ENCODE data around the gene KIAA1549. TPM values are rescaled to one million over a fixed set of nuclear protein-coding genes. Genes with fewer than 3 reads are reported as not detected.
A peak's percentile ranks its signal among the peaks of the same experiment; 100 is the strongest.

The KIAA1549 gene
- total RNA-seq, 2 donors from 2014 or later = 18.7 to 19.3 TPM

DNA sequence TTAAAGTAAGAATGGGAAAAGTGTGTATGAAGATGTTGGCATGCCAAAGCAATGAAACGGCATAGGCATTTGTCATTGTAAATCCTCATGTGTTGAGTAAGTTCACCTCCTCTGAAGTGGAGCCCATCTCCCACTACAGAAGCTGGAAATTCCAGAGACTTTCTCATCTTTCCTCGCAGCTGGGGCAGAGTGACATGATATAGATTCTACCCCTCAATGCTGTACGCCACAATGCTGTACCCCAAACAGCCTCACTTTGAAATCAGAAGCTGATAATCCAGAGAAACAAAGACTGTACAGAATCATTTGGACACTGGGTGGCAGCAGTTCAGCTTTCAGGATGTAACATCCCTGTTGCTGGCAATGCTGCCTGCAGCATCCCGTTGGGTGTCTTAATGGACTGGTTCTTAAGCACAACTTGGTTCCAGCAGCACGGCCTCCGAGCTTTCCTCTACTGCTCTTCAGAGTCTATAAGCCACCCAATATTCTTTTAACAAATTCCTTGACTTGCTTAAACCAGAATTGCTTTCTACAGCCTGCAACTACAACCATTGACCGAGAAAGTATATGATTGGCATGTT is 35.8 kb upstream of the KIAA1549 start:
- H3K27me3 Mint-ChIP-seq (ENCODE audit: insufficient read depth) = no peaks in the 10 kb centered on the region
- no peak overlapping the region for H3K9ac ChIP-seq (ENCODE audit: extremely low read depth, low read length, poor library complexity, severe bottlenecking)
- no peak overlapping the region for H3K27ac Mint-ChIP-seq
- peaks cover 5% of the 10 kb centered on the region for H3K36me3 Mint-ChIP-seq (ENCODE audit: low read depth)
- no peak overlapping the region for H3K4me3 Mint-ChIP-seq
- no peaks in the 10 kb centered on the region for H3K27me3 ChIP-seq (ENCODE audit: control insufficient read depth, insufficient read depth, low read length, poor library complexity, severe bottlenecking)
- peaks cover 11% of the 10 kb centered on the region for H3K4me1 Mint-ChIP-seq
- peaks cover 13% of the 10 kb centered on the region for H3K9me3 Mint-ChIP-seq
- no peaks in the 10 kb centered on the region for H3K36me3 ChIP-seq (ENCODE audit: control insufficient read depth, insufficient read depth, low read length)
- TF ChIP-seq, protein P1, sequence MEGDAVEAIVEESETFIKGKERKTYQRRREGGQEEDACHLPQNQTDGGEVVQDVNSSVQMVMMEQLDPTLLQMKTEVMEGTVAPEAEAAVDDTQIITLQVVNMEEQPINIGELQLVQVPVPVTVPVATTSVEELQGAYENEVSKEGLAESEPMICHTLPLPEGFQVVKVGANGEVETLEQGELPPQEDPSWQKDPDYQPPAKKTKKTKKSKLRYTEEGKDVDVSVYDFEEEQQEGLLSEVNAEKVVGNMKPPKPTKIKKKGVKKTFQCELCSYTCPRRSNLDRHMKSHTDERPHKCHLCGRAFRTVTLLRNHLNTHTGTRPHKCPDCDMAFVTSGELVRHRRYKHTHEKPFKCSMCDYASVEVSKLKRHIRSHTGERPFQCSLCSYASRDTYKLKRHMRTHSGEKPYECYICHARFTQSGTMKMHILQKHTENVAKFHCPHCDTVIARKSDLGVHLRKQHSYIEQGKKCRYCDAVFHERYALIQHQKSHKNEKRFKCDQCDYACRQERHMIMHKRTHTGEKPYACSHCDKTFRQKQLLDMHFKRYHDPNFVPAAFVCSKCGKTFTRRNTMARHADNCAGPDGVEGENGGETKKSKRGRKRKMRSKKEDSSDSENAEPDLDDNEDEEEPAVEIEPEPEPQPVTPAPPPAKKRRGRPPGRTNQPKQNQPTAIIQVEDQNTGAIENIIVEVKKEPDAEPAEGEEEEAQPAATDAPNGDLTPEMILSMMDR (conservative IDR thresholded peaks at IDR 0.05) = peak; percentile 79
- DNase-seq = peak; percentile 81
- H3K4me3 ChIP-seq (ENCODE audit: low read length) = no peak overlapping the region
- H3K9me3 ChIP-seq (ENCODE audit: control insufficient read depth, low read length) = peaks cover 16% of the 10 kb centered on the region
- peaks cover 6% of the 10 kb centered on the region for H3K4me1 ChIP-seq (ENCODE audit: control insufficient read depth, insufficient read depth, low read length)
- H3K27ac ChIP-seq (ENCODE audit: low read depth, low read length) = no peak overlapping the region
- 52 to 75% methylated on average over 6 to 7 of the region's 7 CpGs for WGBS, 2 experiments (ENCODE audit: insufficient coverage in 1 of 2, insufficient read length in 1 of 2)

DNA sequence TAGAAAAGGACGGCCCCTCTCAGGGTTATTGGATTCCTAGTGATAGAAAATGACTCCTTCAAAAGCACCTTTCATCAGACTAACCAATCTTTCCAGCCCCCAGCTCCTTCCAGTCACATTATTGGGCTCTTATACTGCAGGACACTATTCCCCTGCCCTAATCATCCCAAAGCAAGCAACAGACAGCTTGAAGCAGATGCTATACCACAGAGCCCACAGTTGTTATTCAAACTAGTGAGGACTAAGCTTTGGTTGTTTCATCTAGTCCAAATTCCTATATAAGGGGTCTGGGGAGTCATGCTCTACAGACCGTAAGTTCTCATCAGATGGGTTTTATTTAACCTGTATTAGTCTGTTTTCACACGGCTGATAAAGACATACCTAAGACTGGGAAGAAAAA is 30.2 kb upstream of the KIAA1549 start:
- H3K4me1 Mint-ChIP-seq = no peaks in the 10 kb centered on the region
- H3K36me3 Mint-ChIP-seq (ENCODE audit: low read depth) = no peaks in the 10 kb centered on the region
- peaks cover 61% of the 10 kb centered on the region for H3K9me3 ChIP-seq (ENCODE audit: control insufficient read depth, low read length)
- H3K27ac ChIP-seq (ENCODE audit: low read depth, low read length) = no peak overlapping the region
- H3K27me3 Mint-ChIP-seq (ENCODE audit: insufficient read depth) = no peaks in the 10 kb centered on the region
- no peak overlapping the region for H3K27ac Mint-ChIP-seq
- peak overlapping the region; percentile 72 for H3K4me3 ChIP-seq (ENCODE audit: low read length)
- no peaks in the 10 kb centered on the region for H3K27me3 ChIP-seq (ENCODE audit: control insufficient read depth, insufficient read depth, low read length, poor library complexity, severe bottlenecking)
- no peak overlapping the region for H3K4me3 Mint-ChIP-seq
- H3K4me1 ChIP-seq (ENCODE audit: control insufficient read depth, insufficient read depth, low read length) = no peaks in the 10 kb centered on the region
- no peak overlapping the region for H3K9ac ChIP-seq (ENCODE audit: extremely low read depth, low read length, poor library complexity, severe bottlenecking)
- TF ChIP-seq, protein P1 (conservative IDR thresholded peaks at IDR 0.05) = no peak
- no peaks in the 10 kb centered on the region for H3K36me3 ChIP-seq (ENCODE audit: control insufficient read depth, insufficient read depth, low read length)
- WGBS, 2 experiments (ENCODE audit: insufficient coverage in 1 of 2, insufficient read length in 1 of 2) = 91 to 100% methylated on average over 2 to 3 of the region's 3 CpGs
- H3K9me3 Mint-ChIP-seq = peaks cover 51% of the 10 kb centered on the region
- no peak for DNase-seq

DNA sequence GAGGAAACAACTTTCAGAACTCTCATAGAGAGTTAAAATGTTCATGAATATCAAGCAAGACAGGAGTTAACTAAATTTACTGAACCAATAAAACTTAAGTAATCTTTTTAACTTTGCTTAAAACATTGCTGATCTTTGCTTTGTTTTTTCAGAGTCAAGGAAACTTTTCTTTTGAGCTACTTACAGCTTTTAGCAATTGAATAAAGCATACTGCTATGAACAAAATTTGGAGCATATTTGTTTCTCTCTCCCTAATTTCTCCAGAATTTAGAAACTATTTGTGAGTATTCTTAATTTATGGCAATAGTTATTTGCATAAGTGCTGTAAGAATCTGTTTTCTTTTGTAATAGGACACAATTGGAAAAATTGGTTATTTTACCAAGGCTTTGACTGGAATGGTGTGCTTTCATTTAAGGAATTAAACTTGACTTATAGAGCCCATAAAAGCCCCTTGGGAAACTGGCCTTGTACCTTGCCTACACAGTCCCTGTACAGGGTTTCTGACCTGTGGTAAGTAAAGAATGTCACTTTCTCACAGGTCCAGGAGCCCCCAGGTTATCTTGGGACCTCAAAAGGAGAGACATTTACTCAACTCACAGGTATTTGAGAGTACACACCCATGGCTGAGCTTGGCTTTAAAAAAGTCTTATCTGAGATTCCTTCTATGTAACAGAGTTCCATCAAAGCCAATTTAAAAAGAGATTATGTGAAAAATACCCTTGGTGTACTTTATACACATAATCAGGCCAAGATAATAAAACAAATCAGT is 23.3 kb upstream of the KIAA1549 start:
- Histone ChIP-seq H3K36me3 (ENCODE audit: control insufficient read depth, insufficient read depth, low read length) (no peaks in the 10 kb centered on the region), H3K27me3 (ENCODE audit: control insufficient read depth, insufficient read depth, low read length, poor library complexity, severe bottlenecking) (no peaks in the 10 kb centered on the region), H3K9me3 (ENCODE audit: control insufficient read depth, low read length) (peaks cover 50% of the 10 kb centered on the region), H3K4me3 (ENCODE audit: low read length) (peak overlapping the region; percentile 53), H3K9ac (ENCODE audit: extremely low read depth, low read length, poor library complexity, severe bottlenecking) (no peak overlapping the region), H3K4me1 (ENCODE audit: control insufficient read depth, insufficient read depth, low read length) (no peaks in the 10 kb centered on the region), H3K27ac (ENCODE audit: low read depth, low read length) (no peak overlapping the region)
- H3K27me3 Mint-ChIP-seq (ENCODE audit: insufficient read depth) = no peaks in the 10 kb centered on the region
- TF ChIP-seq, protein P1 (conservative IDR thresholded peaks at IDR 0.05) = no peak
- DNase-seq = no peak
- H3K27ac Mint-ChIP-seq = no peak overlapping the region
- no peaks in the 10 kb centered on the region for H3K36me3 Mint-ChIP-seq (ENCODE audit: low read depth)
- H3K4me1 Mint-ChIP-seq = no peaks in the 10 kb centered on the region
- no peak overlapping the region for H3K4me3 Mint-ChIP-seq
- peaks cover 39% of the 10 kb centered on the region for H3K9me3 Mint-ChIP-seq

All from endodermal cell (in vitro differentiated cells).